ENCODE results near the gene TMEM207. TPM values are rescaled to one million over a fixed set of nuclear protein-coding genes. Genes with fewer than 3 reads are reported as not detected.

Gene TMEM207
- total RNA-seq, 3 donors from 2014 or later, result not detected

GRCh38 chr3:190385731-190386688 is 63.7 kb downstream of the TMEM207 start:
- H3K36me3 Mint-ChIP-seq (ENCODE audit: insufficient read depth), result no peaks in the 10 kb centered on the region
- ATAC-seq, result no peak

GRCh38 chr3:190384309-190384756 is 65.4 kb downstream of the TMEM207 start:
- Mint-ChIP-seq H3K27me3 (ENCODE audit: low read depth) (peaks cover 2% of the 10 kb centered on the region), H3K4me3 (no peak overlapping the region), H3K36me3 (ENCODE audit: insufficient read depth) (no peaks in the 10 kb centered on the region), H3K4me1 (ENCODE audit: low read depth) (peaks cover 3% of the 10 kb centered on the region), H3K9me3 (peaks cover 3% of the 10 kb centered on the region)
- no peak for DNase-seq
- ATAC-seq, result peak; percentile 35 to 39

More at GRCh38 chr3:190385731-190386688, 63.7 kb downstream of the TMEM207 start:
- Mint-ChIP-seq H3K9me3 (no peaks in the 10 kb centered on the region), H3K4me3 (no peak overlapping the region), H3K4me1 (ENCODE audit: low read depth) (peaks cover 3% of the 10 kb centered on the region), H3K27me3 (ENCODE audit: low read depth) (peaks cover 2% of the 10 kb centered on the region)
- DNase-seq, result no peak

- DNase-seq, result no peak
- H3K9me3 Mint-ChIP-seq, result peaks cover 3% of the 10 kb centered on the region
- no peak overlapping the region for H3K4me3 Mint-ChIP-seq
- peaks cover 3% of the 10 kb centered on the region for H3K4me1 Mint-ChIP-seq (ENCODE audit: low read depth)
- H3K36me3 Mint-ChIP-seq (ENCODE audit: insufficient read depth), result no peaks in the 10 kb centered on the region
- H3K27me3 Mint-ChIP-seq (ENCODE audit: low read depth), result no peaks in the 10 kb centered on the region
- ATAC-seq, result peak; percentile 70 to 78
Observed at GRCh38 chr3:190382082-190382481, 67.6 kb downstream of the TMEM207 start.

- Mint-ChIP-seq H3K27me3 (ENCODE audit: low read depth) (peaks cover 4% of the 10 kb centered on the region), H3K9me3 (peaks cover 3% of the 10 kb centered on the region), H3K4me1 (ENCODE audit: low read depth) (peaks cover 3% of the 10 kb centered on the region), H3K36me3 (ENCODE audit: insufficient read depth) (no peaks in the 10 kb centered on the region), H3K4me3 (no peak overlapping the region)
- no peak for ATAC-seq
- no peak for DNase-seq
Observed at GRCh38 chr3:190381441-190381840, 68.3 kb downstream of the TMEM207 start.

- H3K27me3 Mint-ChIP-seq (ENCODE audit: low read depth), result peaks cover 8% of the 10 kb centered on the region
- DNase-seq (no peak), ATAC-seq (no peak)
- H3K36me3 Mint-ChIP-seq (ENCODE audit: insufficient read depth), result no peaks in the 10 kb centered on the region
- no peak overlapping the region for H3K4me3 Mint-ChIP-seq
- H3K4me1 Mint-ChIP-seq (ENCODE audit: low read depth), result peaks cover 3% of the 10 kb centered on the region
- H3K9me3 Mint-ChIP-seq, result peaks cover 3% of the 10 kb centered on the region
Observed at GRCh38 chr3:190380184-190380583, 69.5 kb downstream of the TMEM207 start.

Other genes with a start within 250 kb of the TMEM207 start
- gene CLDN1, start 127.5 kb downstream of the TMEM207 start, total RNA-seq, result 1 to 10 TPM in 1 of 3 donors, under 1 TPM in 2; 0.43 to 2.1 (median 0.66) TPM
- not detected for gene CLDN16, start 61.7 kb downstream of the TMEM207 start, total RNA-seq
- gene IL1RAP, start 64.2 kb upstream of the TMEM207 start, total RNA-seq, result 10 to 100 TPM; 10.2 to 15.3 (median 13.8) TPM

All from activated T-cell treated with anti-CD3 and anti-CD28 coated beads, Interleukin-2, amount 50 U/mL, for 4 hours (primary cell).